Endodermal cell (in vitro differentiated cells): ENCODE results near the gene SSBP3. TPM values are rescaled to one million over a fixed set of nuclear protein-coding genes. Genes with fewer than 3 reads are reported as not detected.

Experiments used
- DNase-seq: peaks from one replicate; pipeline ENCODE4 v3.0.0-alpha.2; 2017
- H3K27ac ChIP-seq: 2 replicates; pipeline ENCODE4 v1.5.1; 2013; ENCODE audit warnings: mild to moderate bottlenecking, low read depth, low read length, moderate library complexity
- H3K27me3 ChIP-seq: 2 replicates; pipeline ENCODE4 v1.6.1; 2013; ENCODE audit warnings: mild to moderate bottlenecking, low read length, moderate library complexity; ENCODE audit not compliant: insufficient read depth, control insufficient read depth, poor library complexity, severe bottlenecking
- H3K36me3 ChIP-seq: 2 replicates; pipeline ENCODE4 v1.7.0; 2013; ENCODE audit warnings: mild to moderate bottlenecking, low read length, moderate library complexity; ENCODE audit not compliant: control insufficient read depth, insufficient read depth
- H3K4me1 ChIP-seq: one replicate; pipeline ENCODE4 v1.7.0; 2013; ENCODE audit warnings: low read length; ENCODE audit not compliant: control insufficient read depth, insufficient read depth
- H3K4me3 ChIP-seq: 2 replicates; pipeline ENCODE4 v1.5.1; 2013; ENCODE audit warnings: mild to moderate bottlenecking, low read length, moderate library complexity
- H3K9ac ChIP-seq: 2 replicates; pipeline ENCODE4 v1.6.1; 2013; ENCODE audit warnings: mild to moderate bottlenecking, low read length, moderate library complexity; ENCODE audit not compliant: poor library complexity, severe bottlenecking; ENCODE audit errors: extremely low read depth
- H3K9me3 ChIP-seq: 2 replicates; pipeline ENCODE4 v1.6.1; 2013; ENCODE audit warnings: mild to moderate bottlenecking, low read length, moderate library complexity; ENCODE audit not compliant: control insufficient read depth
- H3K27ac Mint-ChIP-seq: 2 replicates; pipeline ENCODE4 v1.8.0; 2020; ENCODE audit warnings: mixed read lengths
- H3K27me3 Mint-ChIP-seq: 2 replicates; pipeline ENCODE4 v1.8.0; 2021; ENCODE audit warnings: mild to moderate bottlenecking, mixed read lengths; ENCODE audit not compliant: insufficient read depth
- H3K36me3 Mint-ChIP-seq: 2 replicates; pipeline ENCODE4 v1.8.0; 2020; ENCODE audit warnings: low read depth, mixed read lengths
- H3K4me1 Mint-ChIP-seq: 2 replicates; pipeline ENCODE4 v1.8.0; 2020; ENCODE audit warnings: mixed read lengths
- H3K4me3 Mint-ChIP-seq: 2 replicates; pipeline ENCODE4 v1.8.0; 2020; ENCODE audit warnings: mild to moderate bottlenecking, moderate library complexity, mixed read lengths
- H3K9me3 Mint-ChIP-seq: 2 replicates; pipeline ENCODE4 v1.8.0; 2020; ENCODE audit warnings: mild to moderate bottlenecking, mixed read lengths
- CTCF ChIP-seq: fragments of 200-600 bp; sonication (generic); conservative IDR thresholded peaks from 2 replicates; pipeline ENCODE4 v1.5.0; 2021; ENCODE audit warnings: antibody characterized with exemption, mild to moderate bottlenecking
- WGBS, 2 experiments: methylation state at CpG; one replicate each; pipeline versions ENCODE4 v1.1.5 to v1.1.7; 2013; ENCODE audit warnings: missing lambda C conversion rate in 2 of 2, mixed read lengths in 1 of 2; ENCODE audit not compliant: insufficient coverage in 1 of 2, insufficient read length in 1 of 2; 5-methylcytosine and 5-hydroxymethylcytosine counted together
- total RNA-seq, 2 donors: library from RNA; stranded (reverse); fragmentation: NEBNext Ultra II Directional in 1 of 2; extraction: Animal tissue kit (Norgen Biotek cat#: 25700) in 1 of 2; gene quantifications; 2 replicates in 1 of 2; 3 replicates in 1 of 2; pipeline ENCODE4 v1.2.1, GENCODE V29; 2021

The SSBP3 gene
- total RNA-seq, 2 donors from 2014 or later = 342 TPM

GRCh38 chr1:54428837-54429518, 22.8 kb upstream of the SSBP3 start:
- DNase-seq = no peak
- Mint-ChIP-seq H3K36me3 (peaks cover 6% of the 10 kb centered on the region), H3K9me3 (peaks cover 18% of the 10 kb centered on the region), H3K4me1 (no peaks in the 10 kb centered on the region), H3K27ac (no peak overlapping the region), H3K4me3 (no peak overlapping the region), H3K27me3 (peaks cover 3% of the 10 kb centered on the region)
- Histone ChIP-seq H3K9me3 (peaks cover 8% of the 10 kb centered on the region), H3K4me1 (no peaks in the 10 kb centered on the region), H3K9ac (no peak overlapping the region), H3K27ac (no peak overlapping the region), H3K4me3 (no peak overlapping the region), H3K27me3 (no peaks in the 10 kb centered on the region), H3K36me3 (no peaks in the 10 kb centered on the region)
- no peak for TF ChIP-seq CTCF
- 91 to 96% methylated on average over 7 to 10 of the region's 10 CpGs for WGBS, 2 experiments

DNA sequence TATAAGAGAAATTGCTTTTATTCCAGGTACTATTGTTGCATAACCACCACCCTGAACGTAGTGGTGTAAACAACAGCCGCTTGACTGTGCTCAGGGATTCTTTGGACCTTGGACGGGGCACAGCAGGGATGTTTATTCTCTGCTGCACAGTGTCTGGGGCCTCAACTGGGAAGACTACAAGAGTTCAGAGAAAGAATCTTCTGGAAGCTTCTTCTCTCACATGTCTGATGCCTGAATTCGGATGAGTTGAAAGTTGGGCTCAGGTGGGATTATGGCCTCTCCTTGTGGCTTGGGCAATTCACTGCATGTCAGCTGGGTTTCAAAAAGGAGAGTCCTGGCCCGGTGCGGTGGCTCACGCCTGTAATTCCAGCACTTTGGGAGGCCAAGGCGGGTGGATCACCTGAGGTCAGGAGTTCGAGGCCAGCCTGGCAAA, 19.0 kb upstream of the SSBP3 start:
- 95 to 99% methylated on average over 9 of the region's 9 CpGs for WGBS, 2 experiments
- peaks cover 8% of the 10 kb centered on the region for H3K9me3 ChIP-seq
- no peak overlapping the region for H3K27ac ChIP-seq
- H3K4me1 Mint-ChIP-seq = peaks cover 3% of the 10 kb centered on the region
- peaks cover 17% of the 10 kb centered on the region for H3K9me3 Mint-ChIP-seq
- H3K27me3 ChIP-seq = no peaks in the 10 kb centered on the region
- no peak overlapping the region for H3K4me3 ChIP-seq
- TF ChIP-seq CTCF = peak; percentile 31
- H3K36me3 ChIP-seq = no peaks in the 10 kb centered on the region
- DNase-seq = no peak
- no peaks in the 10 kb centered on the region for H3K27me3 Mint-ChIP-seq
- peaks cover 6% of the 10 kb centered on the region for H3K36me3 Mint-ChIP-seq
- H3K4me1 ChIP-seq = no peaks in the 10 kb centered on the region
- H3K4me3 Mint-ChIP-seq = no peak overlapping the region
- H3K27ac Mint-ChIP-seq = no peak overlapping the region
- H3K9ac ChIP-seq = no peak overlapping the region

DNA sequence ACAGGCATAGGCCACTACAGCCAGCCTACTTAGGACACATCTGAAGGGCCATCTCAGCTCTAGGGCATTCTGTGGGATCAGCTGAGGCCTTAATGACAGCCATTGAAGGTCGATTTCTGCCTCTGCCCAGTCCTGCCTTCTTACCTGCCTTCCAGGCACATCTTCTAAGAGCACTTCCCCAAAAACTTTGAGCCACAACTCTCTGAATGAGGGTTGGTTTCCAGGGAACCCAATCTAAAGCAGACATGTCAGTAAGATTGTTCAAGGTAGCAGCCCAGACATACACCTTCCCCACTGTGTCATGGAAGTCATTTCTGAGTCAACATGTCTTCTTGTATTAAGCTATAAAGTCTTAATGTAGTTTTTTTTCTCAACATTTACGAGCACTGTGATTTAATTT, 18.2 kb upstream of the SSBP3 start:
- Mint-ChIP-seq H3K27me3 (no peaks in the 10 kb centered on the region), H3K4me3 (no peak overlapping the region), H3K4me1 (peaks cover 3% of the 10 kb centered on the region), H3K36me3 (peaks cover 6% of the 10 kb centered on the region), H3K27ac (no peak overlapping the region), H3K9me3 (peaks cover 15% of the 10 kb centered on the region)
- Histone ChIP-seq H3K9me3 (peaks cover 8% of the 10 kb centered on the region), H3K27ac (no peak overlapping the region), H3K4me1 (no peaks in the 10 kb centered on the region), H3K4me3 (no peak overlapping the region), H3K36me3 (no peaks in the 10 kb centered on the region), H3K9ac (no peak overlapping the region), H3K27me3 (no peaks in the 10 kb centered on the region)
- TF ChIP-seq CTCF = no peak
- 97 to 100% methylated on average over 1 to 2 of the region's 2 CpGs for WGBS, 2 experiments
- no peak for DNase-seq
